Measurements from ENCODE around the gene CCN5.
"Not testable (repeated sequence)": the region's sequence is repeated elsewhere in the genome, so short reads cannot be mapped to it uniquely, and the experiment has no call there.

Gene CCN5

DNA sequence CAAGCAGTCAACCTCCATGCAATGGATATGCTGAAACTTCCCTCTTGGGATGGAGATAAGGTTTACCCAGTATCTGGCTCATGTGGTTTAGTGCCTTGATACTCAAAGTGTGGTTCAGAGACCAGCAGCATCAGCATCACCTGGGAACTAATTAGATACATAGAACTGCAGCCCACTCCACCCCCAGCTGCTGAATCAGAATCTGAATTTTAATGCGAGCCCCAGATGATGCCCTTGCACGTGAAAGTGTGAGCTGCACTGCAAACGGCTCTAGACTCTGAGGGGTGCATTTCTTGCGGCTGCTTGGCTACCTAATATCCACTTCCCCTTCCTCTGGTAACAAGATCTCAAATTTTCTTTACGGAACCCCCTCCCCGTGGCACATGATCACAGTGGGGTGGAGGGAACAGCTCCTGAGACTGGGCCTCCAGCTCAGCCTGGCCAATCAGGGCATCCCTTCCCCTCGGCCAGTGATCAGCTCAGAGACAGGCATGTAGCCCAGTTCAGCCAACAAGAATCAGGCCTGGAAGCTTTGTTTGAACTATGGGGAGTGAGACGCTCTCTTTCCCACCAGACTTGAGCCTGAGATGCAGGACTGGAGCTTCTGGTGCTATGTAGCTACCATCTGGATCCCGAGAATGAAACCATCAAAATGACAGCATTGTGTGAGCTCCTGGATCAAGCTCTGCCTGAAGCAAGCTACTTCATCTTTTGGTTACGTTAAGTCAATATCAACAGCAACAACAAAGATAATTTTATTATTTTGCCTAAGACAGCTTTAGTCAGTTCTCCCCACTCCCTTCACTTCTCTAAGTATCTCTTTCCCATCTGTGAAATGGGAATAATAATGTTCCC is 43.3 kb downstream of the CCN5 start:
- DNase-seq (ENCODE audit: low read depth), result no peak

DNA sequence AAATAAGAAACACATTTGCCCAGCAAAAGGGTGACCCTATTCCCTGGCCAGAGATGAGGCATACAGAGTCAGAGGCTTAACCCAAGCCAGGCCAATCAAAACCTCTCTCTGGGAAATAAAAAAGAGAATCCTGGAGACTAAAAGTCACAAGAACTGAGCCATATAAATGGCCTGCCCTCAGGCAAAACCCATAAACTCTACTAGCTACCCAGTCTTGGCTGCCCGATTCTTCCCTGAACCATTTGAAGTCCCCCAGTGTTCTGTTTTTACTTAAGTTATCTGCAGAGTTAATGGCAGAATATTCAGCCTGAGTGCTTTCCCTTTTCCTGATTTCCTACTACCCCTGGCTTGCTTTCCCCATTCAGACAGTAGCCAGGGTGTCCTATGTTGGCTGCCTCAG is 44.4 kb downstream of the CCN5 start:
- no peak for DNase-seq (ENCODE audit: low read depth)

DNA sequence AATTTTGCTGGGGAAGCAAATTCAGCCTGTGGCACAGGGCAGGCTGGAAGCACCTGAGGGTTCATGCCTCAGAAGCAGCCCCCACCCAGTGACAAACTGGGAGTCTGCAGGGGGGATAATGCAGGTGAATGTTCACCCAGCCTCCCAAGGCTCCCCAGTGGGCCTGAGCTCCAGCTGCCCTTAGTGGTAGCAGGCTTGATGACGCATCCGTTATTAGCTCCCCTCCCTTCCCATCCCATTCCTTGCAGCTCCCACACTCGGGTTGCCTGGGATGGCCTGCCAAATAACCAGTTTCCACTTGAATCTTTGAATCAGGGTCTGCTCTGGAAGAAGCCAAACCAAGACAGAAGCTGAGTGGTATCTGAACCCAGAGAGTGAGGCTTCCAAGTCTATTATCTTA is 46.3 kb downstream of the CCN5 start:
- DNase-seq (ENCODE audit: low read depth), result no peak

DNA sequence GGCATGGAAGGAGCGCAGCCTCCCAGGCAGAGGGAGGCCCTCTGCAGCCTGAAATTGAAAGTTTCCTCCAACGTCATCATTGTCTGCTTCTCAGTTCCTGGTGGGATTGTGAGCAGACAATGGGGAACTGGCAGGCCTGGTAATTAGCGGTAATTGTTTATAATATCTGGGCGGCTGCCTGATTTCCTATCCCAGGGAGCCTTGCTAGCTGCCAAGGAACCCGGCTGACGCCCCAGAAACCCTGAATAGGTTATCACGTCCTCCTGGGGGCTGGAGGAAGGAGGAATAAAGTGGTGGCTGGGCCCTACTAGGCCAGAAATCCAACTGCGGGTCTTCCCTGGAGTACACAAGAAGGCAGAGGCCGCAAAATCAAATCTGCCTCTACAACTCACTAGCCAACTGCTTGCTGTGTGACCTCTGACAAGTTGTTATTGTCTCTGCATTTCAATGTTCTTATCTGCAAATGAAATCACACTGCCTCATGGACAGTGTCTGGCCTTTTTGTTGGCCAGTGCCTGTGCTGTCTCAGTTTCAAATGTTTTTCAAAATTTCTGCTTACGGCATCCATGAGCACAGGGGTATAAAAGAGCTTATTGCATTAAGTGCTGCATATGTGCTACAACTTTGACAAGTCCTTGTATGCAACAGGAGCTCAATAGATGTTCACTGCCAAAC is 47.4 kb downstream of the CCN5 start:
- no peak for DNase-seq (ENCODE audit: low read depth)

DNA sequence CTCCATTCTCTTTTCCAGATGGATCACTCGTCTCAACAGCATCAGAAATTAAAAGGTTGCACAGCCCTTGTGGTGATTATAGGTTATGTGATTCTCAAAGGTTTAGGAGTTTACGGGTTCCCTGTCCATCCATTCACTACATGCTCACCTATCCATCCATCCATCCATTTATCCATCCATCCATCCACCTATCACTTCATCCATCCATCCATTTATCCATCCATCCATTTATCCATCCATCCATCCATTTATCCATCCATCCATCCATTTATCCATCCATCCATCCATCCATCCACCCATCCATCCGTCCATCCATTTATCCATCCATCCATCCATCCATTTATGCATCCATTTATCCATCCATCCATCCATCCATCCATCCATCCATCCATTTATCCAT is 48.6 kb downstream of the CCN5 start:
- DNase-seq (ENCODE audit: low read depth), result not testable (repeated sequence)

DNA sequence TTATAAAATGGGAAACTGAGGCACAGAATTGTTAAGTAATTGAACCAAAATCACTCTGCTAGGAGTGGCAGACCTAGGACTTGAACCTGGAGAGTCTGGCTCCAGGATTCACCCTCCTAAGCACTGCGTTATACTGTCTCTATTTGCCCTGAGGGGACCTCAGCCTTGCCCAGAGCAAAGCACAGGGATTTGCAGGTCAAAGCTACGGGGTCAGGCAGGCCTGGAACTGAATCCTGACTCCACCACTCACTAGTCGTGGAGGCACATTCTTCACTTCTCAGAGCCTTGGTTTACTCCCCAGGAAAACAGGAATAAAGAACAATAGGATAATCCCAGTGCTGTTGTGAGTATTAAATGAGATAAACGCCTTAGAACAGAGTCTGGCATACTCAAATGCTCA is 49.9 kb downstream of the CCN5 start:
- no peak for DNase-seq (ENCODE audit: low read depth)

DNA sequence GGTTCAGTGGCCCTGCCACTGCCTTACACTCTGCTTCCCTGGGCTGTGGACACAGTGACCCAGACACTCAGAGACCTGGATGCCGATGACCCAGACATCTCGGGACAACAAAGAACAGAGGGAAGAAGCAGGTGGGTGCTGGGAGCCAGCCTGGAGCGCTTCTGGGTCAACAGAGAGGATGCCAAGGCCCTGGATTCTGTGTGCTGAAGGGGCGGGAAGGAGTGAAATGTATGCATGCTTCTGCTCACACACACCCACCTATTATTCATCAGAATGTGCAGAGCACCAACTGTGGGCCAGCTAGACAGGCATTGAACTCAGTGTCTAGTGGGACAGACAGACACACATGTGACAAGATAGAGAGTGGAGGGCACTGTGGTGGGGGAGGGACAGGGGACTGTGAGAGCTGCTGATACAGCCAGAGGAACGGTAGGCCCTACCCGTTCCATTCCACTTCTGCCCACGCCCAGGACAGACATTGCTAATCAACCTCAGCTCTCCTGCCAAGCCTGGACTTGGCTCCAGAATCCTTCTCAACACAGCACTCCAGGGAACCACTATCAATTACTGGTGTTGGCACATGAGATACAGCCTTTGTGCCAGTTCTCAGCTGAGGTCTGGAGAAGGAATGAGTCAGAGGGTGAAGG is 50.7 kb downstream of the CCN5 start:
- no peak for DNase-seq (ENCODE audit: low read depth)

DNA sequence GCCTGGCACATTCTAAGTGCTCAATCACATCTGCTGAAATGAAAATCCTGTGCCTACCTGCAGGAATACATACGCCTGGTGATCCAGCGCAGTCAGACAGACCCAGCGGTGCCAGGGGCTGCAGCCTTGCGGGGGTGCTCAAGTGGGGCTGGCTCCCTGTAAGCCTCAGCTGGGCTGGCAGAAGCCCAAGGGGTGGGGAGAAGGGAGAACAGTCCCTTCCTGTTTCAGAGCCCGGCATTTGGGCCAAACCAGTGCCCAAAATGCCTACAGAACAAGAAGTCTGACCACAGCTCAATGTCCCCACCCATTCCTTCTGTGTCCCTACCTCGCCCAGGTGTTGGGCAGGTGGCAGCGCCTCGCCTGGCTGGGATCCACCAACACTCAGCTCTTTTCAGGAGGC is 53.1 kb downstream of the CCN5 start:
- no peak for DNase-seq (ENCODE audit: low read depth)

DNA sequence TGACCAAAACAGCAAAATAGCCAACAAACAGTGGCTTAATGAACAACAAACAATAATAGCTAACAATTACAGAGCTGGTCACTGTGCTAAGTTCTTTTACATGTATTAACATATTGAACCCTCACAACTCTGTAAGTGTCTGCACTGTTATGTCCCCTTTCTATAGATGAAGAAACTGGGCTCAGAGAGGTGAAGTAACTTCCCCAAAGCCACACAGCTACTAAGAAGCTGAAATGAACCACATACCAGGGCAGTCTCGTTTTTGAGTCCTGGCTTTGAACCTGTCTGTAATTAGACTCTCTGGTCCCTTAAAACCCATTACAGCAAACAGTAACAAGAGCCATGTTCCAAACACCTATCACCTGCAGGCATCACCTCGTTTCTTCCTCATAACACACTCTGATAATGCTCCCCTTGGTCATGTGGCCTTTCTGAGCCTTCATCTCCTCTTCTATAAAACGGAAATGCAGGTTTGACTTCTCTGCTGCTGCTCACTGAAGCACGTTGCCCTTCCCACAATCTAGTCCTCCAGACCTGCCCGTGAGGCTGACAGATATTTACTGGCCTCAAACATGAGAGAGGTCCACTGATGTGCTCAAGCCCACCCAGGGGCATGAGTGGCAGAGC is 53.8 kb downstream of the CCN5 start:
- DNase-seq (ENCODE audit: low read depth), result no peak

DNA sequence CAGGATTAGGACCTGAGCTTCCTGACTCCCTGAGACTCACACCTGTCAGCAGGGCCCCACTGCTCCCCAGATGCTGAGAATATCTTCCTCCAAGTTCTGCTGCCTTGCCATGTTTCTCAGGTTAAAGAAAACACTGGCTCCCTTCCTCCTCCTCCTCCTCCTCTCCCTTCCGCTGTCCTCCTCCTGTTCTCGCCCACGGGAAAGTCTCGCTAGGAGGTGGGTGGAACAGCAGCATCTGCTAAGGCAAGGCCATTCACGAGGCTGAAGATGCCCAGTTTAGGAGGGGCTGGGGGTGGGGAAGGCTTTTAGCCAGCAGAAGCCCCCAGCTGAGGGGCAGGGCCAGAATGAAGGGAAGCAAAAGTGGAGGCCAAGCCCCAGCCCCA is 54.3 kb downstream of the CCN5 start:
- no peak for DNase-seq (ENCODE audit: low read depth)

DNA sequence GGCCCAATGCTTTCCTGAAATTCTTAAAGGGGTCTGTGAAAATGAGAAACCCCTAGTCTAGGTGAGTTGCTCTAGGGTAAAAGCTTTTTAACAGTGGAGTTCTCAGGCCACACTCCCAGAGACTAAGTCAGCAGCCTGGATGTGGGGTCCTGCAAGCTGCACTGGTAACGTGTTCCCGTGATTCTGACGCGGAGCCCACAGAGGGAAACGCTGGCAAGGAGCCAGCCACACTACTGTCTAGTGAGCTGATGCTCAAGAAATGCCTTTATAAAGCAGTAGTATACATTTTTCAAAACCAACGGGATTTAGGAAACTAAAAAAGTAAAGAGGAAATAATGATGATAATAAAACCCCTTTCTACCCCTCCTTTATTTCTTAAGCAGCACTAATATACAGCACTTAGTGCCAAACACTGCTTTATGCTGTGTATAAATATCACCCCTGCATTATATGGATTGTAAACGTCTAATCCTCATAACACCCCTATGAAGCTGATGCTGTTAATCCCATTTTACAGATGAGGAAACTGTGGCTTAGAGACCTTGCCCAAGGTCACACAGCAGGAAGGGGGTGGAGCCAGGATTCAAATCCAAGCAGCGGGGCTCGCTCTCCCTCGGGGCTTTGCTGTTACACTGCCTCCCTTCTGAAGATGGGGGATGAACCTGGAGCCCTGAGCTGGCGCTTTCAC is 55.5 kb downstream of the CCN5 start:
- DNase-seq (ENCODE audit: low read depth), result no peak

DNA sequence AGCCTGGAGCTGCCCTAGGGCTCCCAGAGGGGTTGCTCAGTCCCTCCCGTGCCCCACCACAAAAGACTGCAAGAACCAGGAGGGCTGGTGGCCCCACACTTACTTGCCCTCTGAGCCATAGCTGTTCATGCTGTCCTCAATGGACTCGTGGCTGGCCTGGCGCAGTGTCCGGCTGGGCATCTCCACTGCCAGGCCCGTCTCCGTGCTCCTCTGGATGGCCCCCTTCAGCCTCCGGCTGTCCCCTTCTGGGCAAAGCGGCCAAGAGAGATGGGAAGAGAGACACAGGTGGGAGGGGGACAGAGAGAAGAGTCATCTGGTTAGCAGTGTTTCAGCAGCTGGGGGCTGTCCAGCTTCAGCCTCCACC is 56.0 kb downstream of the CCN5 start:
- no peak for DNase-seq (ENCODE audit: low read depth)

DNA sequence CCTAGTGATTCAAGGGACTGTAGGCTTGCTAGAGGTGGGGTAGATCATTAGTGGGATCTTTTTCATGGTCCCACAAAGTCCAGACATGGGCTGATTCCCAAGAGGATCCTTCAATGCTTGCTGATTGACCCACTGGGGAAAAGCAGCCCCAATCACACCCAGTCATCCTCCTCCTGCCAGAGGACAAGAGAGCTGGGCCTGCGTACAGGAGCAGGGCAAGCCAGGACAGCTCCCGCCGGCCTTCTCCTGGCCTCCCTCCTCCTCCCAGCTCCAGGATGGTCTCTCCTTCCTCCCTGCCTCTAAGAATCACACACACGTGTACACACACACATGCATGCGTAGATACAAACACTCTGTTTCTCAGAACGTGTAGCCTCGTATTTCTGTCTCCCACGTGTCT is 57.5 kb downstream of the CCN5 start:
- no peak for DNase-seq (ENCODE audit: low read depth)

DNA sequence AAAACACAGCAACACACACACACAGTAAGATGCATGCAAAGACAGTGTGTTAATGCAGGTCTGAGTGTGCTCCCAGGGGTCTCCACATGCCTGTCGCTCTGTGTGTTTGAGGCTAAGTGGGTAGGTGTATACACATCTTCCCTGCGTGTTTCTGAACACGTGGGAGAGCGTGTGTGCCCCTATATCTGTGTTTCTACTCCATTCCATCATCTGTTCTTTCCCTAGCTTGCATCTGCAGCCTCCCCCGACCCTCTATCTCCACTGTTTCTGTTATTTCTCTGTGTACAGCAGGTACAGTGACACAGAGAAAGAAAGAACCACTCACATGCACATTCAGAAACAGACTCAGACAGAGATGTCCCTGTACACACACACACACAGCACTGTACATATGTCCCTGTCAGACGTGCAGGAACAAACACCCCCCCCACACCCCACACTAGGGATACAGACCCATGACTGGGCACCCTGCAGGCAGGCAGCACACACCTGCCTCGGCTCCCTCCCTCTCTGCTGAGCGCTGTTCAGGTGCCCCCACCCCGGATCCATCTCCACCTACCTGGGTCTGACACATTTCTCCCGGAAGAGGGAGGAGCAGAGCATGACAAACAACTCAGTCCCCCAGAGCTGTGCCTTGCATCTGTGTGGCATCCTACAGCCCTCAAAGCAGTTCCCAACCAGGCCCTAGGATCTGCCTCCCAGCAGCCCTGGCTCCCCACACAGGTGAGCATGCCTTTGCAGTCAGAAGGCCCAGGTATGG is 58.1 kb downstream of the CCN5 start:
- DNase-seq (ENCODE audit: low read depth), result no peak

DNA sequence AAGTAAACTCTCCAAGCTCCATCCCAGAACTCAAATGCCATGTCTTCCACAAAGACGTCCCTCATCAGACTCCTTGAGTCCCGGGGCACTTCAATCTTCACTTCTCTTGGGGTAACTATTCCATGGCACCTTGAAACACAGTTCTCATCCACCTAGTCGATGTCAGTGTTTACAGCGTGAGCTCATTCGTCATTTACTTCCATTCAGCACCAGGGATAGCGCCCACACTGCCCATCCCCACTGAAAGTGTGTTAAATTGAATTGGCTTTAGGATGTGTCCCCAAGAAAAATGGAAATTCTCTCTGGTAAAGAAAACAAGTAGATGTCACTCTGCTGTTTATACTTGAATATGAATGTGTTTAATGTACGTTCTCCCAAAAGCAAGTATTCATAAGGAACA is 61.8 kb downstream of the CCN5 start:
- DNase-seq (ENCODE audit: low read depth), result no peak
